ENCODE measurements around the gene OR4C13. TPM values are rescaled to one million over a fixed set of nuclear protein-coding genes. Genes with fewer than 3 reads are reported as not detected.

Gene OR4C13
- total RNA-seq (2022; extraction: Qiagen RNA extraction; ENCODE audit: low read depth) = not detected in 5 replicates

GRCh38 chr11:49952091-49952490 lies at the start of gene OR4C13:
OR4C13 (plus strand) TSS chr11:49952391; CDS start chr11:49952423, 32 bp downstream.

GRCh38 chr11:49982435-49982834 lies 30.2 kb downstream of the OR4C13 start, which contains the start of gene OR4C12:
OR4C12 (minus strand) TSS chr11:49982535; CDS start chr11:49982501, 34 bp downstream.

Other genes with a start within 250 kb of the OR4C13 start
- not detected in 5 replicates for gene OR4C12, start 30.1 kb downstream of the OR4C13 start, total RNA-seq (2022; extraction: Qiagen RNA extraction; ENCODE audit: low read depth)
- not detected in 5 replicates for gene OR4C45, start 80.5 kb downstream of the OR4C13 start, total RNA-seq (2022; extraction: Qiagen RNA extraction; ENCODE audit: low read depth)